HepG2 (cell line): Measurements from ENCODE around the gene LHX3. TPM values are rescaled to one million over a fixed set of nuclear protein-coding genes. Genes with fewer than 3 reads are reported as not detected.
A peak's percentile ranks its signal among the peaks of the same experiment; 100 is the strongest.

Experiments used
- ARHGAP35 ChIP-seq: sonication (generic); formaldehyde crosslinking; IDR thresholded peaks from 2 replicates; pipeline ENCODE4 v1.9.0; 2022; ENCODE audit warnings: mild to moderate bottlenecking, inconsistent platforms, moderate library complexity, missing genetic modification reagents, borderline replicate concordance
- BCL3 ChIP-seq: sonication (generic); formaldehyde crosslinking; IDR thresholded peaks from 2 replicates; pipeline ENCODE4 v1.5.1; 2020; ENCODE audit warnings: mild to moderate bottlenecking, missing genetic modification reagents, moderate library complexity
- FOSL1 ChIP-seq: sonication (generic); formaldehyde crosslinking; IDR thresholded peaks from 2 replicates; pipeline ENCODE4 v1.9.0; 2021; ENCODE audit warnings: missing genetic modification reagents, borderline replicate concordance
- GLMP ChIP-seq: sonication (generic); formaldehyde crosslinking; IDR thresholded peaks from 2 replicates; pipeline ENCODE4 v1.9.0; 2021; ENCODE audit warnings: missing genetic modification reagents, mild to moderate bottlenecking, borderline replicate concordance
- HNF4A ChIP-seq: sonication (generic); formaldehyde crosslinking; IDR thresholded peaks from 2 replicates; pipeline ENCODE4 v1.4.0; 2020; ENCODE audit warnings: missing genetic modification reagents
- HOXA3 ChIP-seq: sonication (generic); formaldehyde crosslinking; IDR thresholded peaks from 2 replicates; pipeline ENCODE4 v1.5.0; 2020; ENCODE audit warnings: missing genetic modification reagents
- JUN ChIP-seq: sonication (generic); formaldehyde crosslinking; IDR thresholded peaks from 2 replicates; pipeline ENCODE4 v1.4.0; 2020; ENCODE audit warnings: mild to moderate bottlenecking, missing genetic modification reagents
- NR2F1 ChIP-seq, 2 experiments: fragments of 450-650 bp in 1 of 2; formaldehyde crosslinking in 1 of 2; IDR thresholded peaks; 2 replicates each; pipeline versions ENCODE4 v1.5.0 to v1.6.1; 2016 to 2020; ENCODE audit warnings: mild to moderate bottlenecking in 1 of 2, missing compliant biosample characterization in 1 of 2, missing genetic modification reagents in 1 of 2, moderate library complexity in 1 of 2
- PREB ChIP-seq: sonication (generic); formaldehyde crosslinking; IDR thresholded peaks from 2 replicates; pipeline ENCODE4 v1.4.0; 2020; ENCODE audit warnings: missing genetic modification reagents
- SP5 ChIP-seq: IDR thresholded peaks from 2 replicates; pipeline ENCODE4 v1.6.1; 2016; ENCODE audit warnings: low read depth, borderline replicate concordance
- STAT6 ChIP-seq: sonication (generic); formaldehyde crosslinking; IDR thresholded peaks from 2 replicates; pipeline ENCODE4 v1.4.0; 2020; ENCODE audit warnings: missing genetic modification reagents, mild to moderate bottlenecking, borderline replicate concordance
- ZBTB26 ChIP-seq: IDR thresholded peaks from 2 replicates; pipeline ENCODE4 v1.6.1; 2016; ENCODE audit warnings: missing compliant biosample characterization, missing genetic modification reagents, borderline replicate concordance
- ZHX1 ChIP-seq: sonication (generic); formaldehyde crosslinking; IDR thresholded peaks from 2 replicates; pipeline ENCODE4 v1.8.1; 2022; ENCODE audit warnings: low read depth, mild to moderate bottlenecking, missing genetic modification reagents
- ZNF101 ChIP-seq: sonication (generic); formaldehyde crosslinking; IDR thresholded peaks from 2 replicates; pipeline ENCODE4 v1.4.0; 2020; ENCODE audit warnings: mild to moderate bottlenecking, low read depth, missing genetic modification reagents, borderline replicate concordance
- ZNF337 ChIP-seq: sonication (generic); formaldehyde crosslinking; IDR thresholded peaks from 2 replicates; pipeline ENCODE4 v1.5.1; 2020; ENCODE audit warnings: missing genetic modification reagents, low read depth, mild to moderate bottlenecking, borderline replicate concordance
- ZNF670 ChIP-seq: sonication (generic); formaldehyde crosslinking; IDR thresholded peaks from 2 replicates; pipeline ENCODE4 v1.8.0; 2022; ENCODE audit warnings: mild to moderate bottlenecking, missing genetic modification reagents, borderline replicate concordance
- ZSCAN30 ChIP-seq: sonication (generic); formaldehyde crosslinking; IDR thresholded peaks from 2 replicates; pipeline ENCODE4 v1.5.0; 2020; ENCODE audit warnings: mild to moderate bottlenecking, missing genetic modification reagents
- polyA plus RNA-seq, 8 experiments: library from polyadenylated mRNA; depleted of rRNA in 3 of 8; stranded (reverse) in 7 of 8; unstranded in 1 of 8; fragments of >200 nt; fragmentation: Illumina TruSeq in 4 of 8; extraction: Trizol in 4 of 8; gene quantifications; 2 replicates each; pipeline versions ENCODE4 v1.2.1 to v1.2.3, GENCODE V29; 2011 to 2016; ENCODE audit warnings: low read depth in 4 of 8, missing spikeins in 1 of 8, mixed read lengths in 1 of 8; ENCODE audit not compliant: insufficient read depth in 1 of 8
- total RNA-seq, 5 experiments: library from RNA; depleted of rRNA; stranded (reverse); fragments of >200 nt; fragmentation: Illumina TruSeq; extraction: Trizol; gene quantifications; 2 replicates each; pipeline ENCODE4 v1.2.3, GENCODE V29; 2016; ENCODE audit warnings: low read depth in 1 of 5

Gene LHX3
- total and polyA plus RNA-seq, 2 of the 13 experiments (the other 11 are each of a cell fraction or from before 2014, with no cell fraction given), result not detected

GRCh38 chr9:136171009-136171800, 33.7 kb downstream of the LHX3 start (continued):
- no peak for TF ChIP-seq ZBTB26 (CRISPR knock-in tag)
- no peak for TF ChIP-seq GLMP (CRISPR knock-in tag)
- no peak for TF ChIP-seq ZNF101 (CRISPR knock-in tag)
- no peak; the same call in 1 of the 2 replicates for TF ChIP-seq HOXA3 (CRISPR knock-in tag)
- TF ChIP-seq ZSCAN30 (CRISPR knock-in tag), result no peak
- TF ChIP-seq PREB, result no peak
- TF ChIP-seq NR2F1 (CRISPR knock-in tag; IDR thresholded peaks at IDR 0.05), result no peak
- 0 out of 2 replicates have a peak, but pooled peaks have one; percentile 26 for TF ChIP-seq SP5 (CRISPR knock-in tag)
- TF ChIP-seq HNF4A (CRISPR knock-in tag), result peak; percentile 75
- TF ChIP-seq ZNF670 (CRISPR knock-in tag), result no peak
- no peak for TF ChIP-seq ARHGAP35 (CRISPR knock-in tag)
- TF ChIP-seq BCL3 (CRISPR knock-in tag), result peak; percentile 41; the same call in 1 of the 2 replicates
- 0 out of 2 replicates have a peak, but pooled peaks have one; percentile 32 for TF ChIP-seq ZNF337 (CRISPR knock-in tag)
- TF ChIP-seq ZHX1 (CRISPR knock-in tag), result no peak
- no peak for TF ChIP-seq FOSL1
- TF ChIP-seq STAT6 (CRISPR knock-in tag), result no peak
- TF ChIP-seq JUN (CRISPR knock-in tag), result no peak
